HepG2 (cell line): Measurements from ENCODE around the gene OVOL2. TPM values are rescaled to one million over a fixed set of nuclear protein-coding genes. Genes with fewer than 3 reads are reported as not detected.

Experiments used
- FLYWCH1 ChIP-seq: sonication (generic); formaldehyde crosslinking; IDR thresholded peaks from 2 replicates; pipeline ENCODE4 v1.8.1; 2023; ENCODE audit warnings: mild to moderate bottlenecking, missing genetic modification reagents
- HDAC1 ChIP-seq: sonication (generic); formaldehyde crosslinking; IDR thresholded peaks from 2 replicates; pipeline ENCODE4 v1.5.1; 2020; ENCODE audit warnings: mild to moderate bottlenecking, missing genetic modification reagents
- HOXA3 ChIP-seq: sonication (generic); formaldehyde crosslinking; IDR thresholded peaks from 2 replicates; pipeline ENCODE4 v1.5.0; 2020; ENCODE audit warnings: missing genetic modification reagents
- ISL2 ChIP-seq: sonication (generic); formaldehyde crosslinking; IDR thresholded peaks from 2 replicates; pipeline ENCODE4 v1.5.0; 2020; ENCODE audit warnings: missing genetic modification reagents
- MEIS1 ChIP-seq: sonication (generic); formaldehyde crosslinking; IDR thresholded peaks from 2 replicates; pipeline ENCODE4 v1.9.0; 2021; ENCODE audit warnings: mild to moderate bottlenecking, missing genetic modification reagents, moderate library complexity, borderline replicate concordance
- POLR2G ChIP-seq: fragments of 200-400 bp; formaldehyde crosslinking; IDR thresholded peaks from 2 replicates; pipeline ENCODE4 v1.6.1; 2018; ENCODE audit warnings: mild to moderate bottlenecking, low read depth, low read length, moderate library complexity
- SALL1 ChIP-seq: sonication (generic); formaldehyde crosslinking; IDR thresholded peaks from 2 replicates; pipeline ENCODE4 v1.8.0; 2022; ENCODE audit warnings: mild to moderate bottlenecking, missing genetic modification reagents
- TEAD3 ChIP-seq: optimal IDR thresholded peaks from 2 replicates; pipeline ENCODE3; 2016; ENCODE audit warnings: borderline replicate concordance
- ZNF629 ChIP-seq: sonication (generic); formaldehyde crosslinking; conservative IDR thresholded peaks from 2 replicates; pipeline ENCODE4 v1.5.0; 2020; ENCODE audit warnings: missing genetic modification reagents
- polyA plus RNA-seq, 8 experiments: library from polyadenylated mRNA; depleted of rRNA in 3 of 8; stranded (reverse) in 7 of 8; unstranded in 1 of 8; fragments of >200 nt; fragmentation: Illumina TruSeq in 4 of 8; extraction: Trizol in 4 of 8; gene quantifications; 2 replicates each; pipeline versions ENCODE4 v1.2.1 to v1.2.3, GENCODE V29; 2011 to 2016; ENCODE audit warnings: low read depth in 4 of 8, missing spikeins in 1 of 8, mixed read lengths in 1 of 8; ENCODE audit not compliant: insufficient read depth in 1 of 8
- total RNA-seq, 5 experiments: library from RNA; depleted of rRNA; stranded (reverse); fragments of >200 nt; fragmentation: Illumina TruSeq; extraction: Trizol; gene quantifications; 2 replicates each; pipeline ENCODE4 v1.2.3, GENCODE V29; 2016; ENCODE audit warnings: low read depth in 1 of 5
- TF ChIP-seq, protein P1 (sequence below): sonication (generic); formaldehyde crosslinking; conservative IDR thresholded peaks from 2 replicates; pipeline ENCODE4 v1.4.0; 2020; ENCODE audit warnings: mild to moderate bottlenecking, missing genetic modification reagents, moderate library complexity
- TF ChIP-seq, protein P2 (sequence below): sonication (generic); formaldehyde crosslinking; IDR thresholded peaks from 2 replicates; pipeline ENCODE4 v1.5.0; 2020; ENCODE audit warnings: mild to moderate bottlenecking, missing genetic modification reagents, borderline replicate concordance
- TF ChIP-seq, protein P3 (sequence below): IDR thresholded peaks from 2 replicates; pipeline ENCODE4 v1.6.1; 2016
- TF ChIP-seq, protein P4 (sequence below): sonication (generic); formaldehyde crosslinking; IDR thresholded peaks from 2 replicates; pipeline ENCODE4; 2020; ENCODE audit warnings: missing genetic modification reagents, mild to moderate bottlenecking, borderline replicate concordance
- TF ChIP-seq, protein P5 (sequence below): sonication (generic); formaldehyde crosslinking; IDR thresholded peaks from 2 replicates; pipeline ENCODE4 v1.4.0; 2020; ENCODE audit warnings: missing genetic modification reagents

OVOL2 gene
- total and polyA plus RNA-seq, 2 of the 13 experiments (the other 11 are each of a cell fraction or from before 2014, with no cell fraction given): 0.20 to 0.31 TPM

DNA sequence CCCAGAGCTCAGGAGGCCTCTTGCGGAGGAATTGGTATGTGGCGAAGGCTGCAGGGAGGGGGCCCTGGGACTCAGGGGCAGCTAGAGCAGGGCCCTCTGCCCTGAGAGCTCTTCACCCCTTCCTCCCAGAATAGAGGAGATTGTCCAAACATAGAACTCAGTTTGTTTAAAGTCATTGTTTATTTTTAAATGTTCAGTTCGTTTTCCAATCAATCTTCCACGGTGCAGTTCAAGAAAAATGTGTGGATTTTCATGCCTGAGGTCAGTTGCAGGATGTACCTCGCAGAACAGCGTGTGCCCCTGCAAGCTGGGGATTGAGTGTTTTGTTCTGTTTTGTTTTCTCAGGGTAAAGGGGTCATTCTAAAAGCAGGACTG, 51.7 kb downstream of the OVOL2 start (continued):
- TF ChIP-seq, protein P1, sequence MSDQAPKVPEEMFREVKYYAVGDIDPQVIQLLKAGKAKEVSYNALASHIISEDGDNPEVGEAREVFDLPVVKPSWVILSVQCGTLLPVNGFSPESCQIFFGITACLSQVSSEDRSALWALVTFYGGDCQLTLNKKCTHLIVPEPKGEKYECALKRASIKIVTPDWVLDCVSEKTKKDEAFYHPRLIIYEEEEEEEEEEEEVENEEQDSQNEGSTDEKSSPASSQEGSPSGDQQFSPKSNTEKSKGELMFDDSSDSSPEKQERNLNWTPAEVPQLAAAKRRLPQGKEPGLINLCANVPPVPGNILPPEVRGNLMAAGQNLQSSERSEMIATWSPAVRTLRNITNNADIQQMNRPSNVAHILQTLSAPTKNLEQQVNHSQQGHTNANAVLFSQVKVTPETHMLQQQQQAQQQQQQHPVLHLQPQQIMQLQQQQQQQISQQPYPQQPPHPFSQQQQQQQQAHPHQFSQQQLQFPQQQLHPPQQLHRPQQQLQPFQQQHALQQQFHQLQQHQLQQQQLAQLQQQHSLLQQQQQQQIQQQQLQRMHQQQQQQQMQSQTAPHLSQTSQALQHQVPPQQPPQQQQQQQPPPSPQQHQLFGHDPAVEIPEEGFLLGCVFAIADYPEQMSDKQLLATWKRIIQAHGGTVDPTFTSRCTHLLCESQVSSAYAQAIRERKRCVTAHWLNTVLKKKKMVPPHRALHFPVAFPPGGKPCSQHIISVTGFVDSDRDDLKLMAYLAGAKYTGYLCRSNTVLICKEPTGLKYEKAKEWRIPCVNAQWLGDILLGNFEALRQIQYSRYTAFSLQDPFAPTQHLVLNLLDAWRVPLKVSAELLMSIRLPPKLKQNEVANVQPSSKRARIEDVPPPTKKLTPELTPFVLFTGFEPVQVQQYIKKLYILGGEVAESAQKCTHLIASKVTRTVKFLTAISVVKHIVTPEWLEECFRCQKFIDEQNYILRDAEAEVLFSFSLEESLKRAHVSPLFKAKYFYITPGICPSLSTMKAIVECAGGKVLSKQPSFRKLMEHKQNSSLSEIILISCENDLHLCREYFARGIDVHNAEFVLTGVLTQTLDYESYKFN (CRISPR knock-in tag): peak; percentile 40; the same call in 1 of the 2 replicates
- peak; percentile 42; the same call in 1 of the 2 replicates for TF ChIP-seq HDAC1 (CRISPR knock-in tag)
- peak; percentile 46; the same call in 1 of the 2 replicates for TF ChIP-seq SALL1 (CRISPR knock-in tag)
- 0 out of 2 replicates have a peak, but pooled peaks have one; percentile 3 for TF ChIP-seq MEIS1 (CRISPR knock-in tag)
- no peak for TF ChIP-seq ZNF629 (CRISPR knock-in tag)
- no peak for TF ChIP-seq POLR2G
- no peak for TF ChIP-seq HOXA3 (CRISPR knock-in tag)
- TF ChIP-seq, protein P2, sequence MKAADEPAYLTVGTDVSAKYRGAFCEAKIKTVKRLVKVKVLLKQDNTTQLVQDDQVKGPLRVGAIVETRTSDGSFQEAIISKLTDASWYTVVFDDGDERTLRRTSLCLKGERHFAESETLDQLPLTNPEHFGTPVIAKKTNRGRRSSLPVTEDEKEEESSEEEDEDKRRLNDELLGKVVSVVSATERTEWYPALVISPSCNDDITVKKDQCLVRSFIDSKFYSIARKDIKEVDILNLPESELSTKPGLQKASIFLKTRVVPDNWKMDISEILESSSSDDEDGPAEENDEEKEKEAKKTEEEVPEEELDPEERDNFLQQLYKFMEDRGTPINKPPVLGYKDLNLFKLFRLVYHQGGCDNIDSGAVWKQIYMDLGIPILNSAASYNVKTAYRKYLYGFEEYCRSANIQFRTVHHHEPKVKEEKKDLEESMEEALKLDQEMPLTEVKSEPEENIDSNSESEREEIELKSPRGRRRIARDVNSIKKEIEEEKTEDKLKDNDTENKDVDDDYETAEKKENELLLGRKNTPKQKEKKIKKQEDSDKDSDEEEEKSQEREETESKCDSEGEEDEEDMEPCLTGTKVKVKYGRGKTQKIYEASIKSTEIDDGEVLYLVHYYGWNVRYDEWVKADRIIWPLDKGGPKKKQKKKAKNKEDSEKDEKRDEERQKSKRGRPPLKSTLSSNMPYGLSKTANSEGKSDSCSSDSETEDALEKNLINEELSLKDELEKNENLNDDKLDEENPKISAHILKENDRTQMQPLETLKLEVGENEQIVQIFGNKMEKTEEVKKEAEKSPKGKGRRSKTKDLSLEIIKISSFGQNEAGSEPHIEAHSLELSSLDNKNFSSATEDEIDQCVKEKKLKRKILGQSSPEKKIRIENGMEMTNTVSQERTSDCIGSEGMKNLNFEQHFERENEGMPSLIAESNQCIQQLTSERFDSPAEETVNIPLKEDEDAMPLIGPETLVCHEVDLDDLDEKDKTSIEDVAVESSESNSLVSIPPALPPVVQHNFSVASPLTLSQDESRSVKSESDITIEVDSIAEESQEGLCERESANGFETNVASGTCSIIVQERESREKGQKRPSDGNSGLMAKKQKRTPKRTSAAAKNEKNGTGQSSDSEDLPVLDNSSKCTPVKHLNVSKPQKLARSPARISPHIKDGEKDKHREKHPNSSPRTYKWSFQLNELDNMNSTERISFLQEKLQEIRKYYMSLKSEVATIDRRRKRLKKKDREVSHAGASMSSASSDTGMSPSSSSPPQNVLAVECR: peak; percentile 27; the same call in 1 of the 2 replicates
- TF ChIP-seq, protein P3, sequence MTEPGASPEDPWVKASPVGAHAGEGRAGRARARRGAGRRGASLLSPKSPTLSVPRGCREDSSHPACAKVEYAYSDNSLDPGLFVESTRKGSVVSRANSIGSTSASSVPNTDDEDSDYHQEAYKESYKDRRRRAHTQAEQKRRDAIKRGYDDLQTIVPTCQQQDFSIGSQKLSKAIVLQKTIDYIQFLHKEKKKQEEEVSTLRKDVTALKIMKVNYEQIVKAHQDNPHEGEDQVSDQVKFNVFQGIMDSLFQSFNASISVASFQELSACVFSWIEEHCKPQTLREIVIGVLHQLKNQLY: 0 out of 2 replicates have a peak, but pooled peaks have one; percentile 30
- no peak for TF ChIP-seq FLYWCH1 (CRISPR knock-in tag)
- TF ChIP-seq, protein P4, sequence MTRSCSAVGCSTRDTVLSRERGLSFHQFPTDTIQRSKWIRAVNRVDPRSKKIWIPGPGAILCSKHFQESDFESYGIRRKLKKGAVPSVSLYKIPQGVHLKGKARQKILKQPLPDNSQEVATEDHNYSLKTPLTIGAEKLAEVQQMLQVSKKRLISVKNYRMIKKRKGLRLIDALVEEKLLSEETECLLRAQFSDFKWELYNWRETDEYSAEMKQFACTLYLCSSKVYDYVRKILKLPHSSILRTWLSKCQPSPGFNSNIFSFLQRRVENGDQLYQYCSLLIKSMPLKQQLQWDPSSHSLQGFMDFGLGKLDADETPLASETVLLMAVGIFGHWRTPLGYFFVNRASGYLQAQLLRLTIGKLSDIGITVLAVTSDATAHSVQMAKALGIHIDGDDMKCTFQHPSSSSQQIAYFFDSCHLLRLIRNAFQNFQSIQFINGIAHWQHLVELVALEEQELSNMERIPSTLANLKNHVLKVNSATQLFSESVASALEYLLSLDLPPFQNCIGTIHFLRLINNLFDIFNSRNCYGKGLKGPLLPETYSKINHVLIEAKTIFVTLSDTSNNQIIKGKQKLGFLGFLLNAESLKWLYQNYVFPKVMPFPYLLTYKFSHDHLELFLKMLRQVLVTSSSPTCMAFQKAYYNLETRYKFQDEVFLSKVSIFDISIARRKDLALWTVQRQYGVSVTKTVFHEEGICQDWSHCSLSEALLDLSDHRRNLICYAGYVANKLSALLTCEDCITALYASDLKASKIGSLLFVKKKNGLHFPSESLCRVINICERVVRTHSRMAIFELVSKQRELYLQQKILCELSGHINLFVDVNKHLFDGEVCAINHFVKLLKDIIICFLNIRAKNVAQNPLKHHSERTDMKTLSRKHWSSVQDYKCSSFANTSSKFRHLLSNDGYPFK (CRISPR knock-in tag): peak; percentile 21; the same call in 1 of the 2 replicates
- no peak for TF ChIP-seq ISL2 (CRISPR knock-in tag)
- TF ChIP-seq, protein P5, sequence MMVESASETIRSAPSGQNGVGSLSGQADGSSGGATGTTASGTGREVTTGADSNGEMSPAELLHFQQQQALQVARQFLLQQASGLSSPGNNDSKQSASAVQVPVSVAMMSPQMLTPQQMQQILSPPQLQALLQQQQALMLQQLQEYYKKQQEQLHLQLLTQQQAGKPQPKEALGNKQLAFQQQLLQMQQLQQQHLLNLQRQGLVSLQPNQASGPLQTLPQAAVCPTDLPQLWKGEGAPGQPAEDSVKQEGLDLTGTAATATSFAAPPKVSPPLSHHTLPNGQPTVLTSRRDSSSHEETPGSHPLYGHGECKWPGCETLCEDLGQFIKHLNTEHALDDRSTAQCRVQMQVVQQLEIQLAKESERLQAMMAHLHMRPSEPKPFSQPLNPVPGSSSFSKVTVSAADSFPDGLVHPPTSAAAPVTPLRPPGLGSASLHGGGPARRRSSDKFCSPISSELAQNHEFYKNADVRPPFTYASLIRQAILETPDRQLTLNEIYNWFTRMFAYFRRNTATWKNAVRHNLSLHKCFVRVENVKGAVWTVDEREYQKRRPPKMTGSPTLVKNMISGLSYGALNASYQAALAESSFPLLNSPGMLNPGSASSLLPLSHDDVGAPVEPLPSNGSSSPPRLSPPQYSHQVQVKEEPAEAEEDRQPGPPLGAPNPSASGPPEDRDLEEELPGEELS (CRISPR knock-in tag): peak; percentile 14; the same call in 1 of the 2 replicates
- TF ChIP-seq TEAD3 (CRISPR knock-in tag): peak; percentile 31
